GM10847 (cell line): ENCODE measurements around the gene CPNE5.
A peak's percentile ranks its signal among the peaks of the same experiment; 100 is the strongest.

Experiments
- POLR2A ChIP-seq: IDR thresholded peaks from 2 replicates; pipeline ENCODE4 v1.6.1; 2011; ENCODE audit not compliant: insufficient read length; ENCODE audit errors: extremely low read depth

The CPNE5 gene

GRCh38 chr6:36757943-36758508 is 81.2 kb downstream of the CPNE5 start:
- TF ChIP-seq POLR2A: no peak

- peak; percentile 28 for TF ChIP-seq POLR2A
These were observed 82.0 kb downstream of the CPNE5 start for GRCh38 chr6:36757206-36757605.

GRCh38 chr6:36756786-36757185 is 82.5 kb downstream of the CPNE5 start:
- no peak for TF ChIP-seq POLR2A

- TF ChIP-seq POLR2A: no peak
These were observed 83.6 kb downstream of the CPNE5 start for GRCh38 chr6:36755435-36756348.

GRCh38 chr6:36754582-36755434 is 84.4 kb downstream of the CPNE5 start:
- no peak for TF ChIP-seq POLR2A

GRCh38 chr6:36753671-36754405 is 85.4 kb downstream of the CPNE5 start:
- no peak for TF ChIP-seq POLR2A

- TF ChIP-seq POLR2A: no peak
These were observed 86.2 kb downstream of the CPNE5 start for GRCh38 chr6:36752886-36753506.

- no peak for TF ChIP-seq POLR2A
These were observed 86.9 kb downstream of the CPNE5 start for GRCh38 chr6:36752187-36752885.

GRCh38 chr6:36751833-36752186 is 87.4 kb downstream of the CPNE5 start:
- no peak for TF ChIP-seq POLR2A

- TF ChIP-seq POLR2A: no peak
These were observed 88.2 kb downstream of the CPNE5 start for GRCh38 chr6:36751091-36751490.

- no peak for TF ChIP-seq POLR2A
These were observed 89.3 kb downstream of the CPNE5 start for GRCh38 chr6:36749829-36750489.

GRCh38 chr6:36746251-36746650 is 93.0 kb downstream of the CPNE5 start:
- no peak for TF ChIP-seq POLR2A

- no peak for TF ChIP-seq POLR2A
These were observed 93.4 kb downstream of the CPNE5 start for GRCh38 chr6:36745836-36746235.
